Measurements from ENCODE around the gene COL13A1. TPM values are rescaled to one million over a fixed set of nuclear protein-coding genes. Genes with fewer than 3 reads are reported as not detected.

COL13A1 gene
- total RNA-seq, 1 donor from 2014 or later = 13.0 TPM

- peaks cover 0 to 7% (median 4%) of the 10 kb centered on the region in 3 donors for H3K27me3 ChIP-seq (ENCODE audit: control insufficient read depth in 3 of 3, insufficient read depth in 3 of 3, low read length in 3 of 3)
- no peaks in the 10 kb centered on the region for H3K36me3 ChIP-seq (ENCODE audit: control insufficient read depth in 3 of 3, insufficient read depth in 3 of 3, low read length in 3 of 3)
- no peak overlapping the region for H3K4me3 ChIP-seq (ENCODE audit: low read length in 3 of 3)
- no peak overlapping the region for H3K9ac ChIP-seq (ENCODE audit: low read depth in 1 of 3, low read length in 3 of 3)
- no peaks in the 10 kb centered on the region for H3K9me3 ChIP-seq (ENCODE audit: control insufficient read depth in 3 of 3, low read length in 3 of 3)
- no peak overlapping the region for H3K27ac ChIP-seq (ENCODE audit: low read depth, low read length)
- H3K4me1 ChIP-seq (ENCODE audit: control insufficient read depth in 3 of 3, insufficient read depth in 3 of 3, low read length in 3 of 3) = peaks cover 3 to 26% (median 17%) of the 10 kb centered on the region in 3 donors
Observed at GRCh38 chr10:69858201-69858600, 56.5 kb downstream of the COL13A1 start.

GRCh38 chr10:69860271-69860670 is 58.6 kb downstream of the COL13A1 start:
- no peak overlapping the region for H3K4me3 ChIP-seq (ENCODE audit: low read length in 3 of 3)
- H3K27ac ChIP-seq (ENCODE audit: low read depth, low read length) = no peak overlapping the region
- no peaks in the 10 kb centered on the region for H3K36me3 ChIP-seq (ENCODE audit: control insufficient read depth in 3 of 3, insufficient read depth in 3 of 3, low read length in 3 of 3)
- no peak overlapping the region for H3K9ac ChIP-seq (ENCODE audit: low read depth in 1 of 3, low read length in 3 of 3)
- peaks cover 0 to 16% (median 9%) of the 10 kb centered on the region in 3 donors for H3K4me1 ChIP-seq (ENCODE audit: control insufficient read depth in 3 of 3, insufficient read depth in 3 of 3, low read length in 3 of 3)
- no peaks in the 10 kb centered on the region for H3K9me3 ChIP-seq (ENCODE audit: control insufficient read depth in 3 of 3, low read length in 3 of 3)
- H3K27me3 ChIP-seq (ENCODE audit: control insufficient read depth in 3 of 3, insufficient read depth in 3 of 3, low read length in 3 of 3) = peaks cover 0 to 10% (median 6%) of the 10 kb centered on the region in 3 donors

GRCh38 chr10:69861251-69862240 is 59.8 kb downstream of the COL13A1 start:
- H3K27ac ChIP-seq (ENCODE audit: low read depth, low read length) = no peak overlapping the region
- no peaks in the 10 kb centered on the region for H3K9me3 ChIP-seq (ENCODE audit: control insufficient read depth in 3 of 3, low read length in 3 of 3)
- no peak overlapping the region for H3K9ac ChIP-seq (ENCODE audit: low read depth in 1 of 3, low read length in 3 of 3)
- no peaks in the 10 kb centered on the region for H3K36me3 ChIP-seq (ENCODE audit: control insufficient read depth in 3 of 3, insufficient read depth in 3 of 3, low read length in 3 of 3)
- H3K4me1 ChIP-seq (ENCODE audit: control insufficient read depth in 3 of 3, insufficient read depth in 3 of 3, low read length in 3 of 3) = peaks cover 0 to 16% (median 9%) of the 10 kb centered on the region in 3 donors
- peaks cover 0 to 10% (median 6%) of the 10 kb centered on the region in 3 donors for H3K27me3 ChIP-seq (ENCODE audit: control insufficient read depth in 3 of 3, insufficient read depth in 3 of 3, low read length in 3 of 3)
- H3K4me3 ChIP-seq (ENCODE audit: low read length in 3 of 3) = peak overlapping the region in 1 of 3 donors; percentile 23

- Histone ChIP-seq H3K27ac (ENCODE audit: low read depth, low read length) (no peak overlapping the region), H3K4me1 (ENCODE audit: control insufficient read depth in 3 of 3, insufficient read depth in 3 of 3, low read length in 3 of 3) (peaks cover 0 to 16% (median 9%) of the 10 kb centered on the region in 3 donors), H3K27me3 (ENCODE audit: control insufficient read depth in 3 of 3, insufficient read depth in 3 of 3, low read length in 3 of 3) (peaks cover 0 to 10% (median 6%) of the 10 kb centered on the region in 3 donors)
Observed at GRCh38 chr10:69862882-69863530, 61.3 kb downstream of the COL13A1 start.

GRCh38 chr10:69863580-69863979 is 61.9 kb downstream of the COL13A1 start:
- Histone ChIP-seq H3K4me3 (ENCODE audit: low read length in 3 of 3) (no peak overlapping the region), H3K9ac (ENCODE audit: low read depth in 1 of 3, low read length in 3 of 3) (no peak overlapping the region), H3K27me3 (ENCODE audit: control insufficient read depth in 3 of 3, insufficient read depth in 3 of 3, low read length in 3 of 3) (peaks cover 0 to 10% (median 6%) of the 10 kb centered on the region in 3 donors), H3K27ac (ENCODE audit: low read depth, low read length) (no peak overlapping the region), H3K36me3 (ENCODE audit: control insufficient read depth in 3 of 3, insufficient read depth in 3 of 3, low read length in 3 of 3) (no peaks in the 10 kb centered on the region), H3K4me1 (ENCODE audit: control insufficient read depth in 3 of 3, insufficient read depth in 3 of 3, low read length in 3 of 3) (peaks cover 0 to 16% (median 9%) of the 10 kb centered on the region in 3 donors), H3K9me3 (ENCODE audit: control insufficient read depth in 3 of 3, low read length in 3 of 3) (no peaks in the 10 kb centered on the region)

More at GRCh38 chr10:69862882-69863530, 61.3 kb downstream of the COL13A1 start:
- Histone ChIP-seq H3K4me3 (ENCODE audit: low read length in 3 of 3) (no peak overlapping the region), H3K9ac (ENCODE audit: low read depth in 1 of 3, low read length in 3 of 3) (no peak overlapping the region), H3K36me3 (ENCODE audit: control insufficient read depth in 3 of 3, insufficient read depth in 3 of 3, low read length in 3 of 3) (no peaks in the 10 kb centered on the region), H3K9me3 (ENCODE audit: control insufficient read depth in 3 of 3, low read length in 3 of 3) (no peaks in the 10 kb centered on the region)

GRCh38 chr10:69864321-69864720 is 62.6 kb downstream of the COL13A1 start:
- peaks cover 0 to 16% (median 9%) of the 10 kb centered on the region in 3 donors for H3K4me1 ChIP-seq (ENCODE audit: control insufficient read depth in 3 of 3, insufficient read depth in 3 of 3, low read length in 3 of 3)
- H3K36me3 ChIP-seq (ENCODE audit: control insufficient read depth in 3 of 3, insufficient read depth in 3 of 3, low read length in 3 of 3) = no peaks in the 10 kb centered on the region
- H3K27ac ChIP-seq (ENCODE audit: low read depth, low read length) = no peak overlapping the region
- no peak overlapping the region for H3K4me3 ChIP-seq (ENCODE audit: low read length in 3 of 3)
- H3K27me3 ChIP-seq (ENCODE audit: control insufficient read depth in 3 of 3, insufficient read depth in 3 of 3, low read length in 3 of 3) = peaks cover 0 to 10% (median 6%) of the 10 kb centered on the region in 3 donors
- H3K9me3 ChIP-seq (ENCODE audit: control insufficient read depth in 3 of 3, low read length in 3 of 3) = no peaks in the 10 kb centered on the region
- no peak overlapping the region for H3K9ac ChIP-seq (ENCODE audit: low read depth in 1 of 3, low read length in 3 of 3)

GRCh38 chr10:69865450-69865849 is 63.7 kb downstream of the COL13A1 start:
- H3K27me3 ChIP-seq (ENCODE audit: control insufficient read depth in 3 of 3, insufficient read depth in 3 of 3, low read length in 3 of 3) = peaks cover 0 to 10% (median 6%) of the 10 kb centered on the region in 3 donors
- H3K4me1 ChIP-seq (ENCODE audit: control insufficient read depth in 3 of 3, insufficient read depth in 3 of 3, low read length in 3 of 3) = peaks cover 0 to 16% (median 9%) of the 10 kb centered on the region in 3 donors
- no peaks in the 10 kb centered on the region for H3K36me3 ChIP-seq (ENCODE audit: control insufficient read depth in 3 of 3, insufficient read depth in 3 of 3, low read length in 3 of 3)
- H3K9ac ChIP-seq (ENCODE audit: low read depth in 1 of 3, low read length in 3 of 3) = no peak overlapping the region
- no peaks in the 10 kb centered on the region for H3K9me3 ChIP-seq (ENCODE audit: control insufficient read depth in 3 of 3, low read length in 3 of 3)
- H3K4me3 ChIP-seq (ENCODE audit: low read length in 3 of 3) = no peak overlapping the region
- H3K27ac ChIP-seq (ENCODE audit: low read depth, low read length) = no peak overlapping the region

GRCh38 chr10:69866246-69866687 is 64.6 kb downstream of the COL13A1 start:
- no peaks in the 10 kb centered on the region for H3K9me3 ChIP-seq (ENCODE audit: control insufficient read depth in 3 of 3, low read length in 3 of 3)
- H3K27ac ChIP-seq (ENCODE audit: low read depth, low read length) = no peak overlapping the region
- H3K36me3 ChIP-seq (ENCODE audit: control insufficient read depth in 3 of 3, insufficient read depth in 3 of 3, low read length in 3 of 3) = no peaks in the 10 kb centered on the region
- H3K9ac ChIP-seq (ENCODE audit: low read depth in 1 of 3, low read length in 3 of 3) = no peak overlapping the region
- peaks cover 0 to 12% (median 7%) of the 10 kb centered on the region in 3 donors for H3K4me1 ChIP-seq (ENCODE audit: control insufficient read depth in 3 of 3, insufficient read depth in 3 of 3, low read length in 3 of 3)
- no peak overlapping the region for H3K4me3 ChIP-seq (ENCODE audit: low read length in 3 of 3)
- peaks cover 0 to 10% (median 6%) of the 10 kb centered on the region in 3 donors for H3K27me3 ChIP-seq (ENCODE audit: control insufficient read depth in 3 of 3, insufficient read depth in 3 of 3, low read length in 3 of 3)

- Histone ChIP-seq H3K4me1 (ENCODE audit: control insufficient read depth in 3 of 3, insufficient read depth in 3 of 3, low read length in 3 of 3) (peaks cover 0 to 5% (median 1%) of the 10 kb centered on the region in 3 donors), H3K36me3 (ENCODE audit: control insufficient read depth in 3 of 3, insufficient read depth in 3 of 3, low read length in 3 of 3) (no peaks in the 10 kb centered on the region), H3K4me3 (ENCODE audit: low read length in 3 of 3) (no peak overlapping the region), H3K27me3 (ENCODE audit: control insufficient read depth in 3 of 3, insufficient read depth in 3 of 3, low read length in 3 of 3) (peaks cover 0 to 7% (median 6%) of the 10 kb centered on the region in 3 donors), H3K27ac (ENCODE audit: low read depth, low read length) (no peak overlapping the region), H3K9me3 (ENCODE audit: control insufficient read depth in 3 of 3, low read length in 3 of 3) (no peaks in the 10 kb centered on the region), H3K9ac (ENCODE audit: low read depth in 1 of 3, low read length in 3 of 3) (no peak overlapping the region)
Observed at GRCh38 chr10:69866688-69867461, 65.2 kb downstream of the COL13A1 start.
